Activated T-cell treated with anti-CD3 and anti-CD28 coated beads for 4 hours (primary cell): ENCODE data around the gene OR10G8.

ENCODE experiments used
- DNase-seq: peaks from one replicate; pipeline ENCODE4 v3.0.0-alpha.2; 2020

OR10G8 gene

DNA sequence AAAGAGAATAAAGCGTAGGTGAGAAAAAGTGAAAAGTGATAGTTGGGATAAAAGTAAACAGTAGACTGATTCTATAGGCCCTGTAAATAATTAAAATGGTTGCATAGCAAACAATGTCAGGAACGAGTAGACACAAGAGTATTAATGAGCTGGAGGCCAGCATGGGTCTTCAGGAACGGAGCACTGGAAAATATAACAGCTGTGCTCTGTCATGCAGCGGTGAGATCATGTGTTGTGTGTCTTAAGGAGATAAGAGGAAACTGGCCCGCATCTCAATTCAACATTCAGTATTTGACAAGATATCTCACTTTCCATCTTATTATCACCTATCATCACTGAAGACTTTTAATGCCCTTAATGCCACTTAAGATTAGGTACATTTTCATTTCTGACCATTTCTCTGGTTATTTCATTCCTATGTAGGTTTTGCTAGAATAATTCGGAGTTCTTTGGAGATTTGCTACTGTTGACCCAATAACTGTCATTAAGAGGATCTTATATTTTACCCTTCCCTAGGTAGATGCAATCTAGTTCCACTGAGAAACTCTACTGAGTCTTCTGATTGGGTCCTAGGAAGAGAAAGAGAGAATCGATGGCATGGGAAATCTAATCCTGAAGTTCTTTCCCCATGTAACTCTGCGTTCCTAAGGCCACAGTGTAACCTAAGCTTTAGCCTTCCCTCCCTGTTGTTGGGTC is 53.2 kb downstream of the OR10G8 start:
- DNase-seq: no peak
